ENCODE measurements around the gene CRB3. TPM values are rescaled to one million over a fixed set of nuclear protein-coding genes. Genes with fewer than 3 reads are reported as not detected.

CRB3 gene
- total and polyA plus RNA-seq, 2 of the 4 experiments (the other 2 are of a cell fraction): not detected

GRCh38 chr19:6514089-6514488, 50.0 kb downstream of the CRB3 start:
- H3K56ac ChIP-seq (ENCODE audit: extremely low read depth, insufficient read depth, low read length): no peak overlapping the region
- no peaks in the 10 kb centered on the region for H3K79me1 ChIP-seq (ENCODE audit: low read depth in 1 of 2, low read length in 2 of 2)
- H3K36me3 ChIP-seq (ENCODE audit: control insufficient read depth, insufficient read depth, low read length): no peaks in the 10 kb centered on the region
- WGBS, 2 experiments (ENCODE audit: extremely low coverage in 2 of 2, insufficient read length in 1 of 2): no CpG with 5 or more reads among the region's 9 CpGs
- H3K18ac ChIP-seq (ENCODE audit: low read depth, low read length): no peak overlapping the region
- no peak overlapping the region for H3K4me3 ChIP-seq (ENCODE audit: insufficient read depth, low read depth, low read length)
- H3K9me3 ChIP-seq (ENCODE audit: control insufficient read depth, insufficient read depth, low read length): no peaks in the 10 kb centered on the region
- no peak overlapping the region for H3K23ac ChIP-seq (ENCODE audit: low read depth, low read length)
- no peak overlapping the region for H2AFZ ChIP-seq (replicated peaks; ENCODE audit: low read length, poor library complexity)
- no peak overlapping the region for H4K8ac ChIP-seq (ENCODE audit: low read depth in 2 of 2, low read length in 2 of 2)
- H3K14ac ChIP-seq (replicated peaks; ENCODE audit: low read depth, low read length): no peak overlapping the region
- ChIA-PET POLR2A (ENCODE audit: unreplicated experiment) (no interaction called here), CTCF (no interaction called here)
- 0 out of 2 replicates have a peak, but pooled peaks cover 2% of the 10 kb centered on the region for H3K9me1 ChIP-seq (ENCODE audit: insufficient read depth, low read length)
- no peak overlapping the region for H2BK120ac ChIP-seq (ENCODE audit: low read depth, low read length)
- no peaks in the 10 kb centered on the region for H3K4me1 ChIP-seq (ENCODE audit: control insufficient read depth, insufficient read depth, low read length)
- H3K4ac ChIP-seq (ENCODE audit: low read depth, low read length): no peak overlapping the region
- H2BK15ac ChIP-seq (ENCODE audit: low read depth, low read length): no peak overlapping the region
- H2BK5ac ChIP-seq (ENCODE audit: low read depth, low read length, poor library complexity, severe bottlenecking): no peak overlapping the region
- BruUV-seq (replicated peaks): no TSS peak
- dilution Hi-C loops (cut with HindIII; ENCODE audit: low sequenced_read_pairs, unreplicated experiment): no loop called here
- H2AK9ac ChIP-seq (replicated peaks; ENCODE audit: low read depth, low read length, poor library complexity): no peak overlapping the region
- H3K4me2 ChIP-seq (ENCODE audit: low read depth, low read length): no peak overlapping the region
- no peak overlapping the region for H3K27ac ChIP-seq (ENCODE audit: insufficient read depth, low read length)
- intact Hi-C loops (cut with micrococcal nuclease): no loop called here
- H2AK5ac ChIP-seq (ENCODE audit: low read depth, low read length): no peak overlapping the region
- TF ChIP-seq CTCF (conservative IDR thresholded peaks at IDR 0.05; ENCODE audit: low read depth, low read length) (no peak), CEBPB (IDR thresholded peaks at IDR 0.05; ENCODE audit: low read depth, low read length) (no peak), ELK1 (IDR thresholded peaks at IDR 0.05; ENCODE audit: borderline replicate concordance, low read depth, low read length) (no peak), NFE2L2 (IDR thresholded peaks at IDR 0.05; ENCODE audit: low read depth, low read length) (no peak), CHD1 (IDR thresholded peaks at IDR 0.05; ENCODE audit: low read depth, low read length) (no peak), RFX5 (IDR thresholded peaks at IDR 0.05; ENCODE audit: low read depth, low read length) (no peak), RAD21 (IDR thresholded peaks at IDR 0.05; ENCODE audit: low read length) (no peak), BHLHE40 (IDR thresholded peaks at IDR 0.05; ENCODE audit: low read depth, low read length) (no peak), MAZ (IDR thresholded peaks at IDR 0.05; ENCODE audit: borderline replicate concordance, low read depth, low read length) (no peak), MAFK (IDR thresholded peaks at IDR 0.05; ENCODE audit: low read depth, low read length) (no peak), POLR2A (IDR thresholded peaks at IDR 0.05; ENCODE audit: low read depth, low read length) (no peak), FOS (IDR thresholded peaks at IDR 0.05; ENCODE audit: low read depth, low read length) (no peak)
- TF ChIP-seq, protein P1, sequence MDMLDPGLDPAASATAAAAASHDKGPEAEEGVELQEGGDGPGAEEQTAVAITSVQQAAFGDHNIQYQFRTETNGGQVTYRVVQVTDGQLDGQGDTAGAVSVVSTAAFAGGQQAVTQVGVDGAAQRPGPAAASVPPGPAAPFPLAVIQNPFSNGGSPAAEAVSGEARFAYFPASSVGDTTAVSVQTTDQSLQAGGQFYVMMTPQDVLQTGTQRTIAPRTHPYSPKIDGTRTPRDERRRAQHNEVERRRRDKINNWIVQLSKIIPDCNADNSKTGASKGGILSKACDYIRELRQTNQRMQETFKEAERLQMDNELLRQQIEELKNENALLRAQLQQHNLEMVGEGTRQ (IDR thresholded peaks at IDR 0.05; ENCODE audit: low read depth, low read length): no peak
- H3K27me3 ChIP-seq (ENCODE audit: control insufficient read depth, insufficient read depth, low read length): no peaks in the 10 kb centered on the region
- no peak for ATAC-seq (ENCODE audit: low read depth)
- in situ Hi-C loops (cut with MboI; ENCODE audit: low sequenced_read_pairs): loop anchor here (10.0 kb wide), 1 partner anchor 221 kb away; the partner anchor contains the start of genes GPR108 and TRIP10
- H2BK20ac ChIP-seq (ENCODE audit: low read depth, low read length): no peak overlapping the region
- no peak for DNase-seq
- no peak overlapping the region for H3K9ac ChIP-seq (ENCODE audit: low read depth, low read length)
- no peak overlapping the region for H4K5ac ChIP-seq (ENCODE audit: low read depth, low read length)
- no peak overlapping the region for H4K91ac ChIP-seq (ENCODE audit: insufficient read depth, low read depth, low read length)
- H4K20me1 ChIP-seq (ENCODE audit: insufficient read depth, low read length): no peaks in the 10 kb centered on the region
